Common myeloid progenitor, CD34-positive (primary cell): ENCODE results near the gene GALP.
A peak's percentile ranks its signal among the peaks of the same experiment; 100 is the strongest.

Experiments
- CTCF ChIA-PET: fragments of 350-600 bp; sonication (Branson Sonifier 250); formaldehyde crosslinking; loops from one replicate; lab custom pipeline; 2021; ENCODE audit warnings: antibody characterized with exemption; lab: Charles Lee
- POLR2A ChIA-PET: fragments of 350-600 bp; sonication (Branson Sonifier 250); formaldehyde crosslinking; loops from one replicate; lab custom pipeline; 2021; ENCODE audit warnings: antibody characterized with exemption; lab: Charles Lee
- DNase-seq, 3 donors: peaks; one replicate each; pipeline versions ENCODE4 v3.0.0 to v3.0.0-alpha.2; 2013
- H3K27ac ChIP-seq, 2 experiments: 1 replicate in 1 of 2; 2 replicates in 1 of 2; pipeline ENCODE4 v1.7.0; 2013; ENCODE audit warnings: inconsistent platforms in 2 of 2, low read length in 2 of 2, mild to moderate bottlenecking in 2 of 2, low read depth in 1 of 2, moderate library complexity in 1 of 2; ENCODE audit not compliant: severe bottlenecking in 2 of 2, insufficient read depth in 1 of 2, poor library complexity in 1 of 2
- H3K27me3 ChIP-seq, 5 experiments: replicated peaks in 2 of 5; 1 replicate in 3 of 5; 2 replicates in 2 of 5; pipeline versions ENCODE4 v1.6.1 to v1.7.0; 2013; ENCODE audit warnings: low read length in 4 of 5, mild to moderate bottlenecking in 2 of 5, moderate library complexity in 2 of 5, inconsistent platforms in 1 of 5; ENCODE audit not compliant: insufficient read depth in 5 of 5, control insufficient read depth in 4 of 5
- H3K36me3 ChIP-seq, 4 experiments: 1 replicate in 2 of 4; 2 replicates in 2 of 4; pipeline versions ENCODE4 v1.6.1 to v1.7.0; 2013; ENCODE audit warnings: low read length in 3 of 4, control low read depth in 1 of 4, mild to moderate bottlenecking in 1 of 4; ENCODE audit not compliant: control insufficient read depth in 4 of 4, insufficient read depth in 4 of 4
- H3K4me1 ChIP-seq, 4 experiments: 1 replicate in 3 of 4; 2 replicates in 1 of 4; pipeline versions ENCODE4 v1.6.1 to v1.7.1; 2013; ENCODE audit warnings: low read length in 3 of 4, mild to moderate bottlenecking in 3 of 4, control low read depth in 1 of 4, inconsistent platforms in 1 of 4, moderate library complexity in 1 of 4; ENCODE audit not compliant: control insufficient read depth in 4 of 4, insufficient read depth in 4 of 4; ENCODE audit errors: control extremely low read depth in 1 of 4
- H3K4me3 ChIP-seq, 7 experiments: 1 replicate in 4 of 7; 2 replicates in 3 of 7; pipeline versions ENCODE4 v1.5.1 to v1.7.0; 2013; ENCODE audit warnings: mild to moderate bottlenecking in 7 of 7, low read length in 6 of 7, moderate library complexity in 6 of 7, inconsistent platforms in 2 of 7, low read depth in 2 of 7, control low read depth in 1 of 7; ENCODE audit not compliant: insufficient read depth in 4 of 7, control insufficient read depth in 1 of 7; ENCODE audit errors: extremely low read depth in 1 of 7
- H3K9me3 ChIP-seq, 5 experiments: 1 replicate in 4 of 5; 2 replicates in 1 of 5; pipeline versions ENCODE4 v1.6.1 to v1.7.1; 2013; ENCODE audit warnings: low read length in 4 of 5, mild to moderate bottlenecking in 2 of 5, inconsistent platforms in 1 of 5, low read depth in 1 of 5, moderate library complexity in 1 of 5; ENCODE audit not compliant: control insufficient read depth in 4 of 5, insufficient read depth in 2 of 5; ENCODE audit errors: control extremely low read depth in 1 of 5
- WGBS: methylation state at CpG from one replicate; pipeline ENCODE4 v1.1.5; 2013; ENCODE audit not compliant: insufficient coverage; 5-methylcytosine and 5-hydroxymethylcytosine counted together

The GALP gene

GRCh38 chr19:56153507-56153906, 22.3 kb upstream of the GALP start:
- 54% methylated on average over 6 of the region's 6 CpGs for WGBS
- DNase-seq, result no peak
- Histone ChIP-seq H3K36me3 (peaks cover 2 to 45% (median 26%) of the 10 kb centered on the region in 4 experiments), H3K9me3 (no peaks in the 10 kb centered on the region), H3K27me3 (no peaks in the 10 kb centered on the region), H3K4me1 (peaks cover 0 to 13% (median 7%) of the 10 kb centered on the region in 4 experiments), H3K27ac (no peak overlapping the region), H3K4me3 (no peak overlapping the region)
- POLR2A ChIA-PET, result no interaction called here
- CTCF ChIA-PET, result interaction anchor here (0.6 to 4.6 kb wide), 9 partner anchors 8 to 238 kb away, joined by 3 to 33 read pairs (median 4); no protein-coding TSS in a partner anchor

- H3K36me3 ChIP-seq, result peaks cover 2 to 51% (median 30%) of the 10 kb centered on the region in 4 experiments
- POLR2A ChIA-PET, result no interaction called here
These were observed 20.6 kb upstream of the GALP start for GRCh38 chr19:56155124-56155687.

GRCh38 chr19:56156768-56157167, 19.0 kb upstream of the GALP start:
- no peak for DNase-seq
- Histone ChIP-seq H3K27ac (no peak overlapping the region), H3K36me3 (peaks cover 2 to 59% (median 38%) of the 10 kb centered on the region in 4 experiments), H3K4me3 (no peak overlapping the region), H3K9me3 (no peaks in the 10 kb centered on the region), H3K27me3 (no peaks in the 10 kb centered on the region), H3K4me1 (peaks cover 0 to 19% (median 10%) of the 10 kb centered on the region in 4 experiments)
- POLR2A ChIA-PET, result interaction anchor here (0.6 kb wide), 1 partner anchor 56 kb away, joined by 5 read pairs; no protein-coding TSS in a partner anchor
- WGBS, result 97% methylated on average over 9 of the region's 11 CpGs
- CTCF ChIA-PET, result interaction anchor here (2.0 to 2.1 kb wide), 2 partner anchors 17 to 96 kb away, joined by 8 to 10 read pairs; no protein-coding TSS in a partner anchor

More at GRCh38 chr19:56155124-56155687, 20.6 kb upstream of the GALP start:
- WGBS, result 95% methylated on average over 10 of the region's 17 CpGs
- H3K9me3 ChIP-seq, result no peaks in the 10 kb centered on the region
- no peaks in the 10 kb centered on the region for H3K27me3 ChIP-seq
- H3K4me3 ChIP-seq, result no peak overlapping the region
- H3K4me1 ChIP-seq, result peaks cover 0 to 13% (median 7%) of the 10 kb centered on the region in 4 experiments
- H3K27ac ChIP-seq, result no peak overlapping the region
- peak in 2 of 3 donors; percentile 25 to 32 for DNase-seq
- CTCF ChIA-PET, result interaction anchor here (0.8 to 4.6 kb wide), 13 partner anchors 10 to 194 kb away, joined by 3 to 33 read pairs (median 4); no protein-coding TSS in a partner anchor

- H3K27me3 ChIP-seq, result no peaks in the 10 kb centered on the region
- CTCF ChIA-PET, result interaction anchor here (2.0 to 2.1 kb wide), 2 partner anchors 15 to 94 kb away, joined by 8 to 10 read pairs; no protein-coding TSS in a partner anchor
- H3K27ac ChIP-seq, result no peak overlapping the region
- 94% methylated on average over 13 of the region's 16 CpGs for WGBS
- DNase-seq, result no peak
- POLR2A ChIA-PET, result no interaction called here
- peaks cover 0 to 27% (median 21%) of the 10 kb centered on the region in 4 experiments for H3K4me1 ChIP-seq
- peaks cover 2 to 59% (median 38%) of the 10 kb centered on the region in 4 experiments for H3K36me3 ChIP-seq
- no peak overlapping the region for H3K4me3 ChIP-seq
- no peaks in the 10 kb centered on the region for H3K9me3 ChIP-seq
These were observed 17.5 kb upstream of the GALP start for GRCh38 chr19:56158170-56158757.

GRCh38 chr19:56159009-56159559, 16.7 kb upstream of the GALP start:
- CTCF ChIA-PET, result interaction anchor here (2.0 kb wide), 1 partner anchor 93 kb away, joined by 10 read pairs; no protein-coding TSS in a partner anchor

GRCh38 chr19:56159622-56160271, 16.1 kb upstream of the GALP start:
- peaks cover 0 to 33% (median 32%) of the 10 kb centered on the region in 4 experiments for H3K4me1 ChIP-seq
- no peak overlapping the region for H3K4me3 ChIP-seq
- POLR2A ChIA-PET, result interaction anchor here (1.4 kb wide), 1 partner anchor 39 kb away, joined by 3 read pairs; the partner anchor contains the start of gene ZNF787
- H3K9me3 ChIP-seq, result no peaks in the 10 kb centered on the region
- H3K27ac ChIP-seq, result no peak overlapping the region
- DNase-seq, result no peak
- CTCF ChIA-PET, result interaction anchor here (1.1 to 1.6 kb wide), 2 partner anchors 8 to 17 kb away, joined by 4 to 5 read pairs; no protein-coding TSS in a partner anchor
- H3K36me3 ChIP-seq, result peaks cover 2 to 56% (median 36%) of the 10 kb centered on the region in 4 experiments
- WGBS, result 97% methylated on average over 68 of the region's 69 CpGs
- H3K27me3 ChIP-seq, result no peaks in the 10 kb centered on the region

More at GRCh38 chr19:56159009-56159559, 16.7 kb upstream of the GALP start:
- Histone ChIP-seq H3K4me1 (peaks cover 0 to 27% (median 26%) of the 10 kb centered on the region in 4 experiments), H3K4me3 (no peak overlapping the region), H3K27ac (no peak overlapping the region), H3K36me3 (peaks cover 2 to 59% (median 38%) of the 10 kb centered on the region in 4 experiments), H3K27me3 (no peaks in the 10 kb centered on the region), H3K9me3 (no peaks in the 10 kb centered on the region)
- POLR2A ChIA-PET, result no interaction called here
- 97% methylated on average over 9 of the region's 9 CpGs for WGBS
- no peak for DNase-seq
